ENCODE data around the gene FAM168B.
"Not testable (repeated sequence)": the region's sequence is repeated elsewhere in the genome, so short reads cannot be mapped to it uniquely, and the experiment has no call there.

GRCh38 chr2:131079931-131080330 is 13.3 kb downstream of the FAM168B start:
- TF ChIP-seq POLR2AphosphoS5 (IDR thresholded peaks at IDR 0.05; ENCODE audit: low read depth, low read length); REST (IDR thresholded peaks at IDR 0.05; ENCODE audit: low read depth, low read length); PBX3 (IDR thresholded peaks at IDR 0.05); TEAD4 (IDR thresholded peaks at IDR 0.05; ENCODE audit: borderline replicate concordance, insufficient read depth); EP300 (IDR thresholded peaks at IDR 0.05; ENCODE audit: borderline replicate concordance in 1 of 2, low read depth in 1 of 2, low read length in 1 of 2); GABPA (IDR thresholded peaks at IDR 0.05; ENCODE audit: low read depth); TAF1 (IDR thresholded peaks at IDR 0.05; ENCODE audit: borderline replicate concordance, low read depth, low read length); CHD2 (IDR thresholded peaks at IDR 0.05; ENCODE audit: low read length, partially characterized antibody); FOXJ3 (CRISPR knock-in tag; IDR thresholded peaks at IDR 0.05); RFX5 (IDR thresholded peaks at IDR 0.05; ENCODE audit: low read length); MAX (IDR thresholded peaks at IDR 0.05; ENCODE audit: low read depth): not testable (repeated sequence)
- TF ChIP-seq, protein P1, sequence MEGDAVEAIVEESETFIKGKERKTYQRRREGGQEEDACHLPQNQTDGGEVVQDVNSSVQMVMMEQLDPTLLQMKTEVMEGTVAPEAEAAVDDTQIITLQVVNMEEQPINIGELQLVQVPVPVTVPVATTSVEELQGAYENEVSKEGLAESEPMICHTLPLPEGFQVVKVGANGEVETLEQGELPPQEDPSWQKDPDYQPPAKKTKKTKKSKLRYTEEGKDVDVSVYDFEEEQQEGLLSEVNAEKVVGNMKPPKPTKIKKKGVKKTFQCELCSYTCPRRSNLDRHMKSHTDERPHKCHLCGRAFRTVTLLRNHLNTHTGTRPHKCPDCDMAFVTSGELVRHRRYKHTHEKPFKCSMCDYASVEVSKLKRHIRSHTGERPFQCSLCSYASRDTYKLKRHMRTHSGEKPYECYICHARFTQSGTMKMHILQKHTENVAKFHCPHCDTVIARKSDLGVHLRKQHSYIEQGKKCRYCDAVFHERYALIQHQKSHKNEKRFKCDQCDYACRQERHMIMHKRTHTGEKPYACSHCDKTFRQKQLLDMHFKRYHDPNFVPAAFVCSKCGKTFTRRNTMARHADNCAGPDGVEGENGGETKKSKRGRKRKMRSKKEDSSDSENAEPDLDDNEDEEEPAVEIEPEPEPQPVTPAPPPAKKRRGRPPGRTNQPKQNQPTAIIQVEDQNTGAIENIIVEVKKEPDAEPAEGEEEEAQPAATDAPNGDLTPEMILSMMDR (IDR thresholded peaks at IDR 0.05) = not testable (repeated sequence)
- TF ChIP-seq, protein P2, sequence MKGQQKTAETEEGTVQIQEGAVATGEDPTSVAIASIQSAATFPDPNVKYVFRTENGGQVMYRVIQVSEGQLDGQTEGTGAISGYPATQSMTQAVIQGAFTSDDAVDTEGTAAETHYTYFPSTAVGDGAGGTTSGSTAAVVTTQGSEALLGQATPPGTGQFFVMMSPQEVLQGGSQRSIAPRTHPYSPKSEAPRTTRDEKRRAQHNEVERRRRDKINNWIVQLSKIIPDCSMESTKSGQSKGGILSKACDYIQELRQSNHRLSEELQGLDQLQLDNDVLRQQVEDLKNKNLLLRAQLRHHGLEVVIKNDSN (IDR thresholded peaks at IDR 0.05; ENCODE audit: borderline replicate concordance, low read depth) = not testable (repeated sequence)

All from SK-N-SH (cell line).